Glomerular endothelial cell (primary cell): ENCODE data around the gene LCE1A. TPM values are rescaled to one million over a fixed set of nuclear protein-coding genes. Genes with fewer than 3 reads are reported as not detected.

Experiments used
- DNase-seq: peaks from one replicate; pipeline ENCODE4 v3.0.0-alpha.2; 2011; ENCODE audit warnings: low read depth, low spot score; ENCODE audit errors: extremely low read depth
- total RNA-seq: library from RNA; depleted of rRNA; stranded (reverse); fragments of >200 nt; gene quantifications from 2 replicates; pipeline ENCODE4 v1.2.3, GENCODE V29; 2015

Gene LCE1A, protein sequence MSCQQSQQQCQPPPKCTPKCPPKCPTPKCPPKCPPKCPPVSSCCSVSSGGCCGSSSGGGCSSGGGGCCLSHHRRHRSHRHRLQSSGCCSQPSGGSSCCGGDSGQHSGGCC
- not detected in 2 replicates for total RNA-seq

GRCh38 chr1:152827173-152827572 lies at the start of gene LCE1A:
Gene LCE1A (plus strand): TSS chr1:152827473. CDS start chr1:152827473, 0 bp downstream.
- no peak for DNase-seq

DNA sequence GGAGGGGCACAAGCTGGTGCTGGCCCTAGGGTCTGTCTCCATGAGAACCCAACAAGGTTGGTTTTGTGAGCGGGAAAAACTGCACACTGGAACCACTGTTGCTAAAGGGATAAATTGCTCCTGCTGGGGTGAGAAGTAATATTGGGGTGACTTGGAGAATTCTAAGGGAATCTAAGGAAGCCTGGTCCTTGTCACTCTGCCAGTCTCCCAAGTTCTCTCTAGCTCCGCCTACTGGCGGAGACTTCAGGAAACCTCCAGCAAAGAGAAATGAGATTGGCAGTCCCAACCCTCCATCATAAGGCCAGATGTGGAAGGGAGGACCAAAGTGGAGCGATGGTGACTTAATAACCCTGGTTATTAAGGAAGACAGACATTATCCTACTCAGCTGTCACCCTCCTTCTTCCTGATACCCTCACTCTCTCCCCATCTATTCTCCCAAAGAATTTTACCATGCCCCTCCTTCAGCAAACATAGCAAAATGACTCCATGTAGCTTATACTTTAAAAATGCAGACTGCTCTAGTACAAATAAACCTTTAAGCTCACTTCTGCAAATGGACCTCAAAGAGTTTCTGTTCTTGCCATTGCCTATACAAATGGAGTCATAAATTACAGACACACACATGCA lies 49.6 kb upstream of the LCE1A start:
- no peak for DNase-seq

- DNase-seq = no peak
Observed at GRCh38 chr1:152783095-152783494, 44.2 kb upstream of the LCE1A start.

DNA sequence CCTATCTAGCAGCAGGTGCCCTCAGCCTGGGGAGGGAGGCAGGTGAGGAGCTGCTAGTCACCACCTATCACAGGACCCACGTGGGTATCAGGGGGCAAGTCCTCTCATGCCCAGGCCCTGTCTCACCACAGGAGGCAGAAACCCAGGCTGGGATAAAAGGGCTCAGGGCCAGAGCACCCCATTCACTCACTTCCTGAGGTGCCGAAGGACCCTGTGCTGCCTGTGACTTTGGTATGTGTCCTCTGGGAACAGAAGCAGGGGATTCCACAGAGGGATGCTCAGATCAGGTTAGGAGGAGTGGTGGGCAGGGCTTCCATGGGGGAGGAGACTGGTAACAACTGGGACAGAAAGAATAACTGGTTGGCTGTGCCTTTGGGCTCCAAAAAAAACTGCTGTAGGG lies 41.2 kb upstream of the LCE1A start, which contains the start of gene LCE1E:
LCE1E (plus strand) TSS at position 181 of the 400 bp plus-strand sequence. CDS start 1,043 bp downstream, outside the sequence.
- no peak for DNase-seq

- DNase-seq = no peak
Observed at GRCh38 chr1:152795686-152796085, 31.6 kb upstream of the LCE1A start.

DNA sequence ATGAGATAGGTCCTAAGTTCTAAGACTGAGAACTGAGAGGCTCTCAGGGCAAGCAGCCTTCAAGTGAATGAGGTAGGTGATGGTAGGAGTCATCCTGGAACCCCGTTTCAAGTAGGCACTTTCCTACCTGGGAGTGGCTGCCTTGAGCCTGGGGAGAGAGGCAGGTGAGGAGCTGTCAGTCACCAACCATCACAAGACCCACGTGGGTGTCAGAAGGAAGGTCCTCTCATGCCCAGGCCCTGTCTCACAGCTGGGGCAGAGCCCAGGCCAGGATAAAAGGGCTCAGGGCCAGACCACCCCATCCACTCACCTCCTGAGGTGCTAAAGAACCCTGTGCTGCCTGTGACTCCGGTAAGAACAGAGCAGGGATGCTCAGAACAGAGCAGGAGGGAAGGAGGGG lies 30.9 kb upstream of the LCE1A start, which contains the start of gene LCE1D:
LCE1D (plus strand) TSS at position 301 of the 400 bp plus-strand sequence. CDS start 1,074 bp downstream, outside the sequence.
- DNase-seq = no peak

DNA sequence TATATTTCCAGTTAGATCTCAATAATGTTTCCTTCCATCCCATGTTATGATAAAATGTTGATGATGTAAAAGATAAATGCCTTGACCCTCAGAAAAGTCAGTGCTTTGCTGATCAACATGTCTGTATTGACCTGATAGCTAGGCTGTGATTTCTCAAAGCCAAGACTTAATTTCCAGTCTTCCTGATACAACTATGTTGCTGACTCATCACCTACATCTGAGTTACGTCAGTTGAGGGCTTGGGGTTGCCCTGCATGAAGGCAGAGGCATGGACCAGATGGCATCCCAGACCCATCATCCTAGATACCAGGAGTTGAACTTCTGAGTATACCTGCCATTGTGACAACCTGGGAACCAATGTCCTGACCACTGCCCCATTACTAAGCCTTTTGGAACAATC lies 25.9 kb upstream of the LCE1A start:
- DNase-seq = no peak

GRCh38 chr1:152806576-152806975 lies 20.7 kb upstream of the LCE1A start, which contains the start of gene LCE1C:
Gene LCE1C (minus strand): TSS chr1:152806651. CDS start chr1:152805478, 1,173 bp downstream.
- DNase-seq = no peak

GRCh38 chr1:152811050-152811449 lies 16.2 kb upstream of the LCE1A start:
- DNase-seq = no peak

- DNase-seq = no peak
Observed at GRCh38 chr1:152811671-152812070, 15.6 kb upstream of the LCE1A start, which contains the start of gene LCE1B. Gene LCE1B (plus strand): TSS chr1:152811971. CDS start chr1:152812447, 476 bp downstream.

GRCh38 chr1:152817309-152817708 lies 10.0 kb upstream of the LCE1A start:
- DNase-seq = no peak

DNA sequence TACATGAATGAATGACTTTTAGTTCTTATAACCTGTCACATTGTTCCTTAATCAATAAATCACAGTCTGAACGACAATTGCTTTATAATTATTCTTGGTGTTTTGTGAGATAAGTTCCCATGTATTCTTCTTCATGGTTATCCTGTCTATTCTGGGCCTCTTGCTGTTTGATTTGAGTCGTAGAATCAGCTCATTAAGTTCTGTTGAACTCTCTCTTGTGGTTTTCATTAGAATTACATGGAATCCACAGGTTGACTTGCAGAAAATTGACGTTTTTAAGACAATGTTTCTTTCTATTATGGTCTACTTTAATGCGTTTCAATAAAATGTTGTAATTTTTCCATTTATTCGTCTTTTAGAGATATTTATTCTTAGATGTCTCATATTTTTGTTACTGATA lies 4.0 kb upstream of the LCE1A start:
- no peak for DNase-seq

GRCh38 chr1:152824964-152825363 lies 2.3 kb upstream of the LCE1A start:
- DNase-seq = no peak

DNA sequence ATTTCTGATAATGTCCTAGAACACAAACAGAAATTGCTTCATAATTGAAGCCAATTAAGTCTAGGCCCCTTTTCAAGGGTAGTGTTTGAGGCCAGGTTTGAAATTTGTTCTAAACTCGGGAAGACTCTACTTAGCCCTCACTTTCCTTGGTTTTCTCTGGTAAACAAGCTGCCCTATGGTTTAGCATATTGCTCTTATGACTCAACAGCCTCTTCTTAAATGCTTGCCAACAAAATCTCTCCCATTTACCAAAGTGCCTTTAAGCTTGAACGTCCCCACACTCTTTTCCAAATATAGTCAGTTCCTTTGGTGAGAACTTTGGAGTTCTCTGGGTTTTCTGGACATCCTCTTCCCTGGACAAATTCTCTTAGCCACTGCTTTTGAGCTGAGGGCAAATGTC lies 9.6 kb downstream of the LCE1A start:
- DNase-seq = no peak

DNA sequence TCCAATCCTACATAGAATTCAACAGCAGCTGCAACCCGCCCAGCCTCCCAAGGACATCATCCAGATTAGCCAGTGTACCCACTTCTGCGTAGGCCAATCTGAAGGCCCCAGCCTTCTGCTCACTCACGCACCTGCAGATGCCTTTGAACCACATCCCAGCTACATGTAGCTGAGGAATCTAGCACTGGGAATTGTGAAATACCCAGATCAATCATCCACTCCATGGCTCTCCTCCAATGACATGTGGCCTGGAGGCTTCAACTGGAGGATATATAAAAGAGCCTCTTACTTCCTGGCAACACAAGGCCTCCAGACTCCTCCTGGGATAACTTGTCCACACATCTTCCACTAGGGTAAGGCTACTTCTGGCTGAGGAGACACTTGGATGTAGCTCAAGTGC lies 15.3 kb downstream of the LCE1A start, which contains the start of gene LCE6A:
LCE6A (plus strand) TSS at position 301 of the 400 bp plus-strand sequence. CDS start 665 bp downstream, outside the sequence.
- no peak for DNase-seq

DNA sequence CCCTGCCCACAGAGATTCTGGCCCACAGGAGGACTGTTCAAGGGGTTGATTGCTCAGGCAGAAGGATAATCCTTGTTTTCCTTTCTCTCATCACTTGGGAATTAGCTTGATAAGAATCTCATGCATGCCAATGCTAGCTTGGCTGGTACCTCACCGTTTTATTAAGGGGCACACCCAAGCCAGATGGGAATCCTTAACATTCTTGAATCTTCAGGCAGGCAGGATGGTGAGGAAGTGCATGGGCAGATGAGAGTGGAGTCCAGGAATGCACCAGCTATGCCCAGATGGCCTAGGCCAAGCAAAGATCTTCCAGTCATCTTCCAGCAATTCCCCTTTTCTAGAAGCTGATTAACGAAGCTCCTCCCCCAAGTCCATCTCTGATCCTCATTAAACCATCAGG lies 28.4 kb downstream of the LCE1A start:
- no peak for DNase-seq

DNA sequence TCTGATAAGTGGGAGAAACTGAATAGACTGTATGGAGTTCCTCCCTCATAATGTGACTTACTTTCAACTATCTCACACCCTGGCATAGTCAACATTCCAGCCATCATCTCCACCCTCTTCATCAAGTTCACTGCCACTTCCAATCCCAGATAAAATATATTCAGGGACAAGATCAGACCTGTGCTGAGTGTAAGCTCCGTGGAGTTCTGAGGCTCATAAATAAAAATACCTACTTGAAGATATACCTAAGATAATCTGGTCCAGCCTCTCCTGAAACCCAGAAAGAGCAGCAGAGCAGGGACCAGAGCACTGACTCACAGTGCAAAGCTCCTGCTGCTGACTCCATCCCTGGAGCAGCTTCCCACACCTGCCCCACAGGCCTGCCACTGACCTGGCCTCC lies 30.8 kb downstream of the LCE1A start:
- DNase-seq = no peak

DNA sequence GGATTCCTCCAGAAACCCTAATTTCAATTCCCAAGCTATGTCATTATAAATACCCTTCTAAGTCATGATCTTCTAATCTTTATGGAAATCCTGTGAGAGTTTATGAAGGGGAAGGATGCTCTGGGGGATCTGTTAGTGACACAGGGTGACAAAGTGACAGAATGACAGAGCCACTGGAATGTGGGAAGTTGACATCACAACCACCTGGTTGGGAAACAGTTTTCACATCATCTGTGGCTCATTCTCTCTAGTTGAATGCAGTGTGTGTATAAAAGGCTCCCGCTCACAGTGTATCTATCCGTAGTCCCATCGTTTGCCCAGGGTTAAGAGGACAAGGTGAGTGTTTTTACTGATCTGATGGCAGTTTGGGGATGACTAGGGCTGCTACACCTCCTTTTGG lies 32.4 kb downstream of the LCE1A start, which contains the start of gene LCE7A:
LCE7A (plus strand) TSS at position 301 of the 400 bp plus-strand sequence. CDS start 702 bp downstream, outside the sequence.
- no peak for DNase-seq

GRCh38 chr1:152860129-152860528 lies 32.9 kb downstream of the LCE1A start:
- DNase-seq = no peak

GRCh38 chr1:152861374-152861773 lies 34.1 kb downstream of the LCE1A start:
- no peak for DNase-seq

DNA sequence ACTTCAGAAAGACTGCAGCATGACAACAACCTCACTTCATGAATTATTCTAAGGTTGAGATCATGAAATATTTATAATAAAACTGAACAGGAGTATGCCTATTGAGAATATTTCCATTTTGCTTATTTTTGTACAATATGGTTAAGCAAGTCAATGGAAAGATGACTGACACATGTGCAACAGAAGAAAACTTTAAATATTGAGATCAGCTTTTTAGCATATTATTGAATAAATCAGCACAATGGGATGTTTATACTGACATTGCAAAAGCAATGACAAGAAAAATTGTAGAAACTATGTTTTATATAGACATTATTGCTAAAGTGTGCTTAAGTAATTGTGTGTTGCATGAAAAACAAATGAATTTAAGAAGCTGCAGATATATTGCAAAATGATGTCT lies 37.2 kb downstream of the LCE1A start:
- no peak for DNase-seq

GRCh38 chr1:152866321-152866720 lies 39.0 kb downstream of the LCE1A start:
- DNase-seq = no peak
